Neuronal stem cell (in vitro differentiated cells): ENCODE data around the gene KCNE2.

Experiments used
- DNase-seq: peaks from one replicate; pipeline ENCODE4 v3.0.0-alpha.2; 2013; ENCODE audit warnings: low spot score
- H2AFZ ChIP-seq: one replicate; pipeline ENCODE4 v1.6.1; 2013; ENCODE audit warnings: mild to moderate bottlenecking, low read length, inconsistent platforms
- H2AK5ac ChIP-seq: 2 replicates; pipeline ENCODE4 v1.6.1; 2013; ENCODE audit warnings: low read depth, mild to moderate bottlenecking, inconsistent platforms, low read length, moderate library complexity, mixed read lengths
- H2BK120ac ChIP-seq: 2 replicates; pipeline ENCODE4 v1.6.1; 2013; ENCODE audit warnings: low read depth, mild to moderate bottlenecking, inconsistent platforms, low read length, moderate library complexity, mixed read lengths
- H2BK12ac ChIP-seq: one replicate; pipeline ENCODE4 v1.6.1; 2013; ENCODE audit warnings: low read length, inconsistent platforms
- H2BK15ac ChIP-seq: 2 replicates; pipeline ENCODE4 v1.6.1; 2013; ENCODE audit warnings: mild to moderate bottlenecking, low read length, inconsistent platforms, mixed read lengths
- H2BK5ac ChIP-seq: one replicate; pipeline ENCODE4 v1.6.1; 2013; ENCODE audit warnings: inconsistent platforms, mild to moderate bottlenecking, low read length, moderate library complexity
- H3K14ac ChIP-seq: one replicate; pipeline ENCODE4 v1.6.1; 2013; ENCODE audit warnings: low read length, inconsistent platforms
- H3K18ac ChIP-seq: 2 replicates; pipeline ENCODE4 v1.6.1; 2013; ENCODE audit warnings: low read length, inconsistent platforms
- H3K23ac ChIP-seq: 2 replicates; pipeline ENCODE4 v1.6.1; 2013; ENCODE audit warnings: low read depth, mild to moderate bottlenecking, mixed read lengths, low read length, inconsistent platforms; ENCODE audit not compliant: poor library complexity
- H3K27ac ChIP-seq: replicated peaks from 3 replicates; pipeline ENCODE4 v1.5.1; 2013; ENCODE audit warnings: low read length, inconsistent platforms
- H3K27me3 ChIP-seq, 3 experiments: 2 replicates each; pipeline ENCODE4 v1.6.1; 2013; ENCODE audit warnings: low read length in 3 of 3, mild to moderate bottlenecking in 2 of 3, inconsistent platforms in 1 of 3, low read depth in 1 of 3, mixed read lengths in 1 of 3, moderate library complexity in 1 of 3; ENCODE audit not compliant: control insufficient read depth in 3 of 3, insufficient read depth in 3 of 3
- H3K36me3 ChIP-seq, 2 donors: replicated peaks in 1 of 2; 2 replicates each; pipeline ENCODE4 v1.6.1; 2013; ENCODE audit warnings: low read length in 2 of 2; ENCODE audit not compliant: control insufficient read depth in 2 of 2, insufficient read depth in 2 of 2
- H3K4ac ChIP-seq: 2 replicates; pipeline ENCODE4 v1.6.1; 2013; ENCODE audit warnings: inconsistent platforms, mild to moderate bottlenecking, low read length, moderate library complexity
- H3K4me1 ChIP-seq, 2 donors: 1 replicate in 1 of 2; 2 replicates in 1 of 2; pipeline ENCODE4 v1.6.1; 2013; ENCODE audit warnings: low read length in 2 of 2, low read depth in 1 of 2; ENCODE audit not compliant: control insufficient read depth in 2 of 2, insufficient read depth in 1 of 2
- H3K4me2 ChIP-seq: one replicate; pipeline ENCODE4 v1.6.1; 2013; ENCODE audit warnings: mild to moderate bottlenecking, low read length, inconsistent platforms; ENCODE audit not compliant: insufficient read depth, poor library complexity, severe bottlenecking
- H3K4me3 ChIP-seq, 2 donors: 2 replicates each; pipeline ENCODE4 v1.5.1; 2013; ENCODE audit warnings: low read length in 2 of 2, mild to moderate bottlenecking in 2 of 2, inconsistent platforms in 1 of 2, moderate library complexity in 1 of 2
- H3K79me1 ChIP-seq: one replicate; pipeline ENCODE4 v1.6.1; 2013; ENCODE audit warnings: low read depth, mild to moderate bottlenecking, inconsistent platforms, low read length, moderate library complexity
- H3K9ac ChIP-seq: one replicate; pipeline ENCODE4 v1.6.1; 2013; ENCODE audit warnings: mild to moderate bottlenecking, low read depth, low read length, inconsistent platforms; ENCODE audit not compliant: poor library complexity
- H3K9me3 ChIP-seq, 2 donors: replicated peaks in 1 of 2; 2 replicates each; pipeline versions ENCODE3 to v1.6.1; 2013; ENCODE audit warnings: low read length in 2 of 2, mild to moderate bottlenecking in 2 of 2, inconsistent platforms in 1 of 2, low read depth in 1 of 2, mixed read lengths in 1 of 2, moderate library complexity in 1 of 2; ENCODE audit not compliant: control insufficient read depth in 2 of 2, insufficient read depth in 1 of 2
- H4K8ac ChIP-seq: one replicate; pipeline ENCODE4 v1.6.1; 2013; ENCODE audit warnings: low read depth, mild to moderate bottlenecking, inconsistent platforms, low read length, moderate library complexity
- H4K91ac ChIP-seq: one replicate; pipeline ENCODE4 v1.6.1; 2013; ENCODE audit warnings: low read length, low read depth, mild to moderate bottlenecking, inconsistent platforms; ENCODE audit not compliant: poor library complexity
- WGBS, 2 donors: extraction: QIAGEN DNeasy Blood & Tissue Kit; methylation state at CpG; one replicate each; pipeline ENCODE4 v1.1.7; 2013; ENCODE audit warnings: missing lambda C conversion rate in 2 of 2, mixed read lengths in 1 of 2; ENCODE audit not compliant: insufficient read length in 2 of 2, insufficient replicate concordance in 1 of 2; ENCODE audit errors: extremely low coverage in 2 of 2; 5-methylcytosine and 5-hydroxymethylcytosine counted together

The KCNE2 gene

GRCh38 chr21:34340061-34340460 lies 23.7 kb upstream of the KCNE2 start:
- no peak overlapping the region for H2BK5ac ChIP-seq
- no peak overlapping the region for H3K4me2 ChIP-seq
- H3K4ac ChIP-seq = no peak overlapping the region
- H2BK15ac ChIP-seq = peak overlapping the region; percentile 41
- no peak overlapping the region for H2AK5ac ChIP-seq
- no peak overlapping the region for H2AFZ ChIP-seq
- peaks cover 0 to 6% (median 0%) of the 10 kb centered on the region in 3 experiments for H3K27me3 ChIP-seq
- H3K14ac ChIP-seq = no peak overlapping the region
- H3K18ac ChIP-seq = no peak overlapping the region
- H3K9ac ChIP-seq = no peak overlapping the region
- H3K4me1 ChIP-seq = peaks cover 0 to 10% of the 10 kb centered on the region in 2 donors
- no peaks in the 10 kb centered on the region for H3K79me1 ChIP-seq
- H3K36me3 ChIP-seq = no peaks in the 10 kb centered on the region
- no peak overlapping the region for H3K27ac ChIP-seq
- no peak overlapping the region for H3K23ac ChIP-seq
- no peak overlapping the region for H4K8ac ChIP-seq
- DNase-seq = no peak
- no peak overlapping the region for H2BK120ac ChIP-seq
- no peak overlapping the region for H4K91ac ChIP-seq
- WGBS, 2 donors = no CpG with 5 or more reads among the region's 3 CpGs
- no peaks in the 10 kb centered on the region for H3K9me3 ChIP-seq
- H2BK12ac ChIP-seq = no peak overlapping the region
- H3K4me3 ChIP-seq = peak overlapping the region in 1 of 2 donors; percentile 19

GRCh38 chr21:34342476-34342875 lies 21.3 kb upstream of the KCNE2 start:
- peak overlapping the region; percentile 48 for H3K18ac ChIP-seq
- H4K8ac ChIP-seq = no peak overlapping the region
- H4K91ac ChIP-seq = no peak overlapping the region
- H3K4ac ChIP-seq = no peak overlapping the region
- no peak overlapping the region for H2BK5ac ChIP-seq
- peaks cover 0 to 6% of the 10 kb centered on the region in 2 donors for H3K4me1 ChIP-seq
- no peak overlapping the region for H2BK120ac ChIP-seq
- H3K9ac ChIP-seq = no peak overlapping the region
- H3K9me3 ChIP-seq = no peaks in the 10 kb centered on the region
- H2BK15ac ChIP-seq = peak overlapping the region; percentile 30
- H3K23ac ChIP-seq = no peak overlapping the region
- DNase-seq = no peak
- H3K14ac ChIP-seq = no peak overlapping the region
- WGBS, 2 donors = no CpG with 5 or more reads among the region's 5 CpGs
- no peaks in the 10 kb centered on the region for H3K79me1 ChIP-seq
- no peak overlapping the region for H3K4me2 ChIP-seq
- no peak overlapping the region for H2BK12ac ChIP-seq
- H3K36me3 ChIP-seq = no peaks in the 10 kb centered on the region
- peaks cover 0 to 6% (median 0%) of the 10 kb centered on the region in 3 experiments for H3K27me3 ChIP-seq
- H3K27ac ChIP-seq = no peak overlapping the region
- H3K4me3 ChIP-seq = no peak overlapping the region
- H2AFZ ChIP-seq = no peak overlapping the region
- peak overlapping the region; percentile 22 for H2AK5ac ChIP-seq

GRCh38 chr21:34343347-34343746 lies 20.5 kb upstream of the KCNE2 start:
- H3K18ac ChIP-seq = no peak overlapping the region
- H2BK12ac ChIP-seq = no peak overlapping the region
- H3K27me3 ChIP-seq = peaks cover 0 to 6% (median 0%) of the 10 kb centered on the region in 3 experiments
- no peak overlapping the region for H3K27ac ChIP-seq
- no peak overlapping the region for H2BK5ac ChIP-seq
- H4K91ac ChIP-seq = no peak overlapping the region
- no peak overlapping the region for H2AFZ ChIP-seq
- H3K9me3 ChIP-seq = no peaks in the 10 kb centered on the region
- no peak overlapping the region for H3K4me3 ChIP-seq
- H3K4ac ChIP-seq = no peak overlapping the region
- peak overlapping the region; percentile 65 for H2AK5ac ChIP-seq
- no peaks in the 10 kb centered on the region for H3K79me1 ChIP-seq
- H2BK15ac ChIP-seq = no peak overlapping the region
- no peak overlapping the region for H3K23ac ChIP-seq
- H3K9ac ChIP-seq = no peak overlapping the region
- H2BK120ac ChIP-seq = no peak overlapping the region
- H3K36me3 ChIP-seq = no peaks in the 10 kb centered on the region
- no peak overlapping the region for H3K14ac ChIP-seq
- no peak overlapping the region for H4K8ac ChIP-seq
- WGBS, 2 donors = no CpG with 5 or more reads among the region's 7 CpGs
- no peak overlapping the region for H3K4me2 ChIP-seq
- peaks cover 0 to 6% of the 10 kb centered on the region in 2 donors for H3K4me1 ChIP-seq
- DNase-seq = no peak

GRCh38 chr21:34343838-34344381 lies 19.9 kb upstream of the KCNE2 start:
- H3K27ac ChIP-seq = no peak overlapping the region
- no CpG with 5 or more reads among the region's 14 CpGs for WGBS, 2 donors
- H2BK15ac ChIP-seq = no peak overlapping the region
- no peak overlapping the region for H3K23ac ChIP-seq
- H2AFZ ChIP-seq = no peak overlapping the region
- no peak overlapping the region for H2BK12ac ChIP-seq
- H2BK120ac ChIP-seq = no peak overlapping the region
- no peaks in the 10 kb centered on the region for H3K36me3 ChIP-seq
- no peak overlapping the region for H3K18ac ChIP-seq
- peak overlapping the region; percentile 65 for H2AK5ac ChIP-seq
- no peak overlapping the region for H3K4me3 ChIP-seq
- H4K8ac ChIP-seq = no peak overlapping the region
- H2BK5ac ChIP-seq = no peak overlapping the region
- DNase-seq = no peak
- H3K4ac ChIP-seq = no peak overlapping the region
- no peak overlapping the region for H3K9ac ChIP-seq
- peaks cover 0 to 6% (median 0%) of the 10 kb centered on the region in 3 experiments for H3K27me3 ChIP-seq
- H3K4me2 ChIP-seq = no peak overlapping the region
- no peaks in the 10 kb centered on the region for H3K9me3 ChIP-seq
- H3K79me1 ChIP-seq = no peaks in the 10 kb centered on the region
- H3K14ac ChIP-seq = no peak overlapping the region
- peaks cover 0 to 6% of the 10 kb centered on the region in 2 donors for H3K4me1 ChIP-seq
- H4K91ac ChIP-seq = no peak overlapping the region
